Vagina (tissue), 2 donors: Measurements from ENCODE around the gene TUFM.

Source experiments
- CTCF ChIP-seq, 3 experiments: fragments of 450-650 bp in 2 of 3; fragments of 200-600 bp in 1 of 3; sonication (generic) in 1 of 3; IDR thresholded peaks; one replicate each; pipeline ENCODE4 v1.5.1; 2017 to 2019; ENCODE audit warnings: antibody characterized with exemption in 3 of 3, mild to moderate bottlenecking in 2 of 3, moderate library complexity in 2 of 3
- POLR2AphosphoS5 ChIP-seq, 2 donors: sonication (generic); formaldehyde crosslinking; IDR thresholded peaks; one replicate each; pipeline ENCODE4 v1.9.0; 2017; ENCODE audit warnings: antibody characterized with exemption in 2 of 2, mild to moderate bottlenecking in 2 of 2, low read depth in 1 of 2; ENCODE audit not compliant: insufficient read depth in 1 of 2

GRCh38 chr16:28882551-28883160, 36.5 kb upstream of the TUFM start:
- TF ChIP-seq CTCF (IDR thresholded peaks at IDR 0.05) (no peak), POLR2AphosphoS5 (IDR thresholded peaks at IDR 0.05; ENCODE audit: insufficient read depth in 1 of 2, low read depth in 1 of 2) (no peak)
